Hepatocyte (in vitro differentiated cells): ENCODE results near the gene ROBO1. TPM values are rescaled to one million over a fixed set of nuclear protein-coding genes. Genes with fewer than 3 reads are reported as not detected.

ENCODE experiments used
- DNase-seq: peaks from one replicate; pipeline ENCODE4 v3.0.0-alpha.2; 2016; ENCODE audit warnings: low spot score
- H2AFZ ChIP-seq: fragments of 200-600 bp; sonication (generic); 2 replicates; pipeline ENCODE4 v1.6.0; 2016; ENCODE audit warnings: antibody characterized with exemption, mild to moderate bottlenecking
- H3K27ac ChIP-seq: fragments of 200-600 bp; sonication (generic); 2 replicates; pipeline ENCODE4 v1.5.1; 2016; ENCODE audit warnings: mild to moderate bottlenecking
- H3K27me3 ChIP-seq: fragments of 200-600 bp; sonication (generic); 2 replicates; pipeline ENCODE4 v1.6.1; 2016
- H3K36me3 ChIP-seq: fragments of 200-600 bp; sonication (generic); replicated peaks from 2 replicates; pipeline ENCODE4 v1.5.1; 2016; ENCODE audit warnings: low read depth; ENCODE audit not compliant: insufficient read depth
- H3K4me1 ChIP-seq: fragments of 200-600 bp; sonication (generic); 2 replicates; pipeline ENCODE4 v1.5.1; 2016; ENCODE audit warnings: mild to moderate bottlenecking, moderate library complexity; ENCODE audit not compliant: insufficient read depth
- H3K4me2 ChIP-seq: fragments of 200-600 bp; sonication (generic); 2 replicates; pipeline ENCODE4 v1.6.0; 2016
- H3K4me3 ChIP-seq: fragments of 200-600 bp; sonication (generic); 2 replicates; pipeline ENCODE4 v1.5.1; 2016; ENCODE audit warnings: mild to moderate bottlenecking
- H3K79me2 ChIP-seq: fragments of 200-600 bp; sonication (generic); 2 replicates; pipeline ENCODE4 v1.6.0; 2017; ENCODE audit warnings: mild to moderate bottlenecking
- H3K9me2 ChIP-seq: fragments of 200-600 bp; sonication (generic); replicated peaks from 2 replicates; pipeline ENCODE4 v1.6.0; 2017; ENCODE audit warnings: mild to moderate bottlenecking; ENCODE audit not compliant: insufficient read depth
- H3K9me3 ChIP-seq: fragments of 200-600 bp; sonication (generic); 2 replicates; pipeline ENCODE4 v1.5.1; 2016; ENCODE audit warnings: low read depth, mild to moderate bottlenecking
- H4K20me1 ChIP-seq: fragments of 200-600 bp; sonication (generic); 2 replicates; pipeline ENCODE4 v1.6.0; 2016; ENCODE audit warnings: mild to moderate bottlenecking; ENCODE audit not compliant: insufficient read depth, poor library complexity, severe bottlenecking
- CTCF ChIP-seq: fragments of 200-600 bp; sonication (generic); IDR thresholded peaks from 2 replicates; pipeline ENCODE4 v1.5.1; 2016; ENCODE audit warnings: antibody characterized with exemption, mild to moderate bottlenecking; ENCODE audit not compliant: poor library complexity
- EZH2 ChIP-seq: fragments of 200-600 bp; sonication (generic); IDR thresholded peaks from 2 replicates; pipeline ENCODE4 v1.6.1; 2016; ENCODE audit warnings: antibody characterized with exemption, mild to moderate bottlenecking, borderline replicate concordance
- EZH2phosphoT487 ChIP-seq: fragments of 200-600 bp; sonication (generic); IDR thresholded peaks from one replicate; pipeline ENCODE4 v1.6.1; 2018; ENCODE audit warnings: antibody characterized with exemption, mild to moderate bottlenecking, low read depth, moderate library complexity; ENCODE audit not compliant: unreplicated experiment, severe bottlenecking
- WGBS: methylation state at CpG from one replicate; pipeline ENCODE4 v1.1.6; 2016; ENCODE audit warnings: low lambda C conversion rate; ENCODE audit errors: missing lambda C conversion rate; 5-methylcytosine and 5-hydroxymethylcytosine counted together
- polyA plus RNA-seq: library from polyadenylated mRNA; unstranded; fragments of >200 nt; fragmentation: Nextera tagmentation; extraction: Ambion mirVana; gene quantifications from 2 replicates; pipeline ENCODE4 v1.2.1, GENCODE V29; 2016
- total RNA-seq: library from RNA; depleted of rRNA; stranded (reverse); fragments of >200 nt; gene quantifications from 2 replicates; pipeline ENCODE4 v1.2.3, GENCODE V29; 2014

Gene ROBO1
- total and polyA plus RNA-seq, 2 experiments from 2014 or later = 13.6 to 44.3 TPM

- Histone ChIP-seq H2AFZ (no peak overlapping the region), H3K4me2 (no peak overlapping the region), H3K9me2 (no peaks in the 10 kb centered on the region), H4K20me1 (no peaks in the 10 kb centered on the region), H3K4me1 (no peaks in the 10 kb centered on the region), H3K9me3 (no peaks in the 10 kb centered on the region), H3K79me2 (no peaks in the 10 kb centered on the region), H3K36me3 (no peaks in the 10 kb centered on the region), H3K4me3 (no peak overlapping the region), H3K27ac (no peak overlapping the region), H3K27me3 (no peaks in the 10 kb centered on the region)
- DNase-seq = no peak
- TF ChIP-seq CTCF (no peak), EZH2 (no peak), EZH2phosphoT487 (no peak)
- 0% methylated on average over 1 of the region's 1 CpG for WGBS
Observed at GRCh38 chr3:79412537-79412936, 355.3 kb downstream of the ROBO1 start.

GRCh38 chr3:79410617-79411016 is 357.2 kb downstream of the ROBO1 start:
- TF ChIP-seq EZH2phosphoT487 (no peak), EZH2 (no peak), CTCF (no peak)
- no peak overlapping the region for H2AFZ ChIP-seq
- H4K20me1 ChIP-seq = no peaks in the 10 kb centered on the region
- H3K9me2 ChIP-seq = no peaks in the 10 kb centered on the region
- no peaks in the 10 kb centered on the region for H3K27me3 ChIP-seq
- no peaks in the 10 kb centered on the region for H3K4me1 ChIP-seq
- DNase-seq = no peak
- no peaks in the 10 kb centered on the region for H3K79me2 ChIP-seq
- 83% methylated on average over 2 of the region's 2 CpGs for WGBS
- no peak overlapping the region for H3K4me2 ChIP-seq
- no peaks in the 10 kb centered on the region for H3K9me3 ChIP-seq
- H3K4me3 ChIP-seq = no peak overlapping the region
- H3K36me3 ChIP-seq = no peaks in the 10 kb centered on the region
- H3K27ac ChIP-seq = no peak overlapping the region

- Histone ChIP-seq H2AFZ (no peak overlapping the region), H3K9me2 (no peaks in the 10 kb centered on the region), H3K27me3 (no peaks in the 10 kb centered on the region), H3K27ac (no peak overlapping the region), H3K79me2 (no peaks in the 10 kb centered on the region), H3K9me3 (no peaks in the 10 kb centered on the region), H3K36me3 (no peaks in the 10 kb centered on the region), H3K4me3 (no peak overlapping the region), H4K20me1 (no peaks in the 10 kb centered on the region), H3K4me1 (no peaks in the 10 kb centered on the region), H3K4me2 (no peak overlapping the region)
- 89% methylated on average over 2 of the region's 2 CpGs for WGBS
- TF ChIP-seq CTCF = no peak
- no peak for TF ChIP-seq EZH2
- no peak for TF ChIP-seq EZH2phosphoT487
- DNase-seq = no peak
Observed at GRCh38 chr3:79410136-79410535, 357.7 kb downstream of the ROBO1 start.

DNA sequence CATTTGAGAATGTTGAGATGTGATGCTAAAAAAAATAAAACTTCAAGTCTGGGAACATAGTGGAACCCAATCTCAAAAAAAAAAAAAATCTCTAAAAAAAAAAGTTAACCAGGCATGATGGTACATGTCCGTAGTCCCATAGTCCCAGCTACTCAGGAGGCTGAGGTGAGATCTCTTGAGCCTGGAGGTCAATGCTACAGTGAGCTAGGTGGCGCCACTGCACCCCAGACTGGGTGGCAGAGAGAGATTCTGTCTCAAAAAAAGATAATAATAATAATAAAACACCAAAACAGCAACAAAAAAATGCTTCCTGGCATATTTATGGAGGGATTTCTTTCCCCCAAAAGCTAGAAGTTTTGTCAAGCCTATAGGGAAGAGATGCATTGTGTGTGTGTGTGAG is 361.6 kb downstream of the ROBO1 start:
- H2AFZ ChIP-seq = no peak overlapping the region
- H3K4me2 ChIP-seq = no peak overlapping the region
- H4K20me1 ChIP-seq = no peaks in the 10 kb centered on the region
- no peaks in the 10 kb centered on the region for H3K9me3 ChIP-seq
- TF ChIP-seq EZH2 = no peak
- TF ChIP-seq EZH2phosphoT487 = no peak
- peak; percentile 12 for TF ChIP-seq CTCF
- no peak overlapping the region for H3K4me3 ChIP-seq
- peak; percentile 4 for DNase-seq
- no peaks in the 10 kb centered on the region for H3K79me2 ChIP-seq
- no peaks in the 10 kb centered on the region for H3K9me2 ChIP-seq
- no peaks in the 10 kb centered on the region for H3K27me3 ChIP-seq
- H3K27ac ChIP-seq = no peak overlapping the region
- no peaks in the 10 kb centered on the region for H3K36me3 ChIP-seq
- WGBS = 68% methylated on average over 2 of the region's 2 CpGs
- H3K4me1 ChIP-seq = no peaks in the 10 kb centered on the region
